ENCODE data around the gene KIAA0753. TPM values are rescaled to one million over a fixed set of nuclear protein-coding genes. Genes with fewer than 3 reads are reported as not detected.
"Not testable (repeated sequence)": the region's sequence is repeated elsewhere in the genome, so short reads cannot be mapped to it uniquely, and the experiment has no call there.

Gene KIAA0753
- total RNA-seq, 1 experiment from 2014 or later, result 16.8 TPM

- in situ Hi-C loops (cut with HindIII; ENCODE audit: low pct_unique_long_range_greater_than_20kb, low sequenced_read_pairs), result no loop called here
- no peak for DNase-seq (ENCODE audit: low read depth)
These were observed 30.1 kb upstream of the KIAA0753 start for GRCh38 chr17:6670571-6670970.

DNA sequence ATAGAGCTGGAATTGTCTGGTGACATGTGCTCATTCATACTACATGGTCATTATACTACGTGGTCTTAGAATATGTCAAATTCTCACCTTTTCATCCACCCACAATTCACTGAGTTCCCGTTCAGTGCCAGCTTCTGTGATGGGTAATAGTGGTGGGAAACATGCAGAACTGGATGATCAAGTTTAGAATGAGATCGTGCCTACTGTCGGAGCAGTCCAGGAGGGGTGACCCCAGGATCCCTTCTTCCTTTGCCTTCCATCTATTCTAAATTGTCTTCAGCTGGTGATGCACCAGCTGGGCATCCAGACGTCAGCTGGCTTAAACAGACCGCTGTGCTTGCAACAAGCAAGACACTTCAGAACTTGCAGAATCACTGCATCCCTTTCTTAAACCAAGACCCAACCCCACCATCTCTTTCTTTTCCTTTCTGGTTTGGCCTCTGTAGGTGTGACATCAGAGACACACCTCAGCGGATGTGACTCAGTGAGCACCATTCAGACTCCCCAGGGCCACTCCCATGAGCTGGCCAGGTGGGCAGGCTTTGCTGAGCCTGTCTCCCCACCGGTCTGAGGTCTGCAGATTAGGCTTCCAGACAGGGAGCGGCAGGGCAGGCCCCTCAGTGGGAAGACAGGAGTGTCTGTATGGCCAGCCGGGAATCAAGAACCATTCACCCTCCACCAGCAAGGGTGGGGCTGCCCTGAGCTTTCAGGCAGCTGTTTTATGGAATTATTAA, 29.1 kb upstream of the KIAA0753 start:
- in situ Hi-C loops (cut with HindIII; ENCODE audit: low pct_unique_long_range_greater_than_20kb, low sequenced_read_pairs), result no loop called here
- no peak for DNase-seq (ENCODE audit: low read depth)

GRCh38 chr17:6668727-6669425, 28.4 kb upstream of the KIAA0753 start:
- in situ Hi-C loops (cut with HindIII; ENCODE audit: low pct_unique_long_range_greater_than_20kb, low sequenced_read_pairs), result no loop called here
- DNase-seq (ENCODE audit: low read depth), result no peak

DNA sequence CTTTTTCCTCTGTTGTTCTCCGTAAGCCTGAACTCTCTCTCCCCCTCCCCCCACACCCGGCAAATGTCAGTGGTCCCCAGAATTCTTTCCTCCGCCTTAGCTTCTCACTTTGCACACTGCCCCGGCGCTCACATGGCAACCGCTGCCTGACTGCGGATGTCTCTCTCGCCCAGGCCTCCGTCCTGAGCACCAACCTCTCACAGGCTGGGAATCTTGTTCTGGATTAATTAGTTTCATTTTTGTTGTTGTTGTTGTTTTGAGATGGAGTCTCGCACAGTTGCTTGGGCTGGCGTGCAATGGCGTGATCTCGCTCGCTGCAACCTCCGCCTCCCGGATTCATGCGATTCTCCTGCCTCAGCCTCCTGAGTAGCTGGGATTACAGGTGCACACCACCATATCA, 27.7 kb upstream of the KIAA0753 start:
- in situ Hi-C loops (cut with HindIII; ENCODE audit: low pct_unique_long_range_greater_than_20kb, low sequenced_read_pairs), result no loop called here
- no peak for DNase-seq (ENCODE audit: low read depth)

- in situ Hi-C loops (cut with HindIII; ENCODE audit: low pct_unique_long_range_greater_than_20kb, low sequenced_read_pairs), result no loop called here
- DNase-seq (ENCODE audit: low read depth), result no peak
These were observed 27.0 kb upstream of the KIAA0753 start for GRCh38 chr17:6667516-6667915.

- in situ Hi-C loops (cut with HindIII; ENCODE audit: low pct_unique_long_range_greater_than_20kb, low sequenced_read_pairs), result no loop called here
- no peak for DNase-seq (ENCODE audit: low read depth)
These were observed 26.0 kb upstream of the KIAA0753 start for GRCh38 chr17:6666557-6666956.

- in situ Hi-C loops (cut with HindIII; ENCODE audit: low pct_unique_long_range_greater_than_20kb, low sequenced_read_pairs), result no loop called here
- peak; percentile 52 for DNase-seq (ENCODE audit: low read depth)
These were observed 25.6 kb upstream of the KIAA0753 start for GRCh38 chr17:6666077-6666521.

- DNase-seq (ENCODE audit: low read depth); in situ Hi-C loops (cut with HindIII; ENCODE audit: low pct_unique_long_range_greater_than_20kb, low sequenced_read_pairs): not testable (repeated sequence)
These were observed 22.7 kb upstream of the KIAA0753 start for GRCh38 chr17:6663200-6663599.

DNA sequence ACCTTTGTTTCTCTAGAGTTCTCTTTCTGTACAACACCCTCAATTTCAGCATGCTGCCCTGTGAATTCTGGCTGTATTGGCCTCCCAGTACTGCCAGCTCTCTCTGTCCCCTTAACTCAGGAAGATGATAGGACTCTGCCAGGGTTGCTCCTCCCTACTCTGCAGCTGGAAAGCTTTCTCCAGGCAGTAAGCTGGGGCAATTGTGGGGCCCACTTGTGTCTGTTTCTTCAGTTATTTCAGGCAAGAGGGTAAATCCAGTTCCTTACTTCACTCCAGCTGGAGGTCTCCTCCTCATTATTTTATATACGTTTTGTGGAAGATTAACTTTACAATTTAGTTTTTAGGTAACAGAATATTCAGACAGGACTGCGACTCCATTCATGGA, 20.9 kb upstream of the KIAA0753 start:
- no peak for DNase-seq (ENCODE audit: low read depth)
- in situ Hi-C loops (cut with HindIII; ENCODE audit: low pct_unique_long_range_greater_than_20kb, low sequenced_read_pairs), result no loop called here

DNA sequence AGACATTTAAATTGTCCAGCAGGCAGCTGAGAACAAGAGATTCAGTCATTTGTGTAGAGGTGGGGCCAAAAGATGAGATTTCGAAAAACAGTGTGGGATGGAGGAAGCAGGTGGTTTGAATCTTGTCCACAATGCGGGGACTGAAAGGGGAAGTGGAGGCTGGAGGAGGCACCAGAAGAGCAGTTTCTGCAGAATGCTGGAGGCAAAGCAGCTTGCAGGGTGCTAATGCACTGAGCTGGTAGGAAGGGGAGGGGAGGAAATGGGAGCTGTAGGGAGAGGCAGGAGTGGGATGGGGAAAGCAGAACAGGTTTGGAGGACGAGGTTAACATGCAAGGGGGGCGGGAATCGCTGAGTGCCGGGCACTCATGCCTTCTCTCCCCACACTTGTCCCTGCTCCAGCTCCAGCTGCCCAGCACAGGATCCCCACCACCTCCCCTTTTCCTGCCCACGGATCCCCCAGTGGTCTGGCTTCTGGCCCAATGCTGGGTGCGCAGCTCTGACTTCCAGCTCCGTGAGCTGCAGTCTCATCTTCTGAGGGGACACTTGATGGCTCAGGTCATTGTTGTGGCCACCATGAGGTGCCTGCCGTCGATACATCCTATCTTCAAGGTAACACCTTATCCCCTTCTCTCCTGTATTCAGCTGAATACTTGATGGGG, 20.4 kb upstream of the KIAA0753 start:
- DNase-seq (ENCODE audit: low read depth), result no peak
- in situ Hi-C loops (cut with HindIII; ENCODE audit: low pct_unique_long_range_greater_than_20kb, low sequenced_read_pairs), result no loop called here

DNA sequence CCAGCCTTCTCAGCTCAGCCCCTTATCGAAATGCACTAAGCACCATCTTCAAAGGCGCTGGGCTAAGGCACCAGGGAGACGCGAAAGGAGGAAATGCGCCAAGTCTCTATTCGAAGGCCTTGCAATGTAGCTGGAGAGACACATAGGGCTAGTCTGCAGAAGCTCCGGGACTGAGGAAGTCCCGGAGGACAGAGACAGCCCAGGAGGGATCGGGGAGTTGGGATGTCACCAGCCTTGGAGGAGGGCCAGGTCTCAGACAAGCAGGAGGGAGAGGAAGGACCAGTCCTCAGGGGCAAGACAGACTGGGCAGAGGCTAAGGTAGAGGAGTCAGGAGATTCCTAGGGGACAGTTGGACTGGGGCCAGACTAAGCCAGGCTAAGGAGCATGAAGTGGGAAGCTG, 19.6 kb upstream of the KIAA0753 start:
- in situ Hi-C loops (cut with HindIII; ENCODE audit: low pct_unique_long_range_greater_than_20kb, low sequenced_read_pairs), result no loop called here
- DNase-seq (ENCODE audit: low read depth), result no peak

DNA sequence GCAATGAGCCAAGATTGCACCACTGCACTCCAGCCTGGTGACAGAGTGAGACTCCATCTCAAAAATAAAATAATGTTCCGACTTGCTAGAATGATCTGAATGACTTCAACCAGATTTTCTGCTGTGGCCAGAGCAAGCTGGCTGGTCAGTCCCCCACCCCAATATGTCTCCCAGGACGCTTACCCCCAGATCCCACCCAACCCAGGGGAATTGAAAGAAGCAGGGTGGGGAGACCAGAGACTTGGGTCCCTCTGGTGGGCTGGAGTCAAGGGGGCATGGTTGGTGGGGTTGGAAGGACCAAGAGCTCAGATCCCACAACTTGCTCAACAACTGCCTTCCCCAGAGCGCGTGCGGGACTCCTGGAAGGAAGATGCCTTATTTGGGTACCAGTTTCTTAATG, 17.9 kb upstream of the KIAA0753 start:
- in situ Hi-C loops (cut with HindIII; ENCODE audit: low pct_unique_long_range_greater_than_20kb, low sequenced_read_pairs); DNase-seq (ENCODE audit: low read depth): not testable (repeated sequence)

DNA sequence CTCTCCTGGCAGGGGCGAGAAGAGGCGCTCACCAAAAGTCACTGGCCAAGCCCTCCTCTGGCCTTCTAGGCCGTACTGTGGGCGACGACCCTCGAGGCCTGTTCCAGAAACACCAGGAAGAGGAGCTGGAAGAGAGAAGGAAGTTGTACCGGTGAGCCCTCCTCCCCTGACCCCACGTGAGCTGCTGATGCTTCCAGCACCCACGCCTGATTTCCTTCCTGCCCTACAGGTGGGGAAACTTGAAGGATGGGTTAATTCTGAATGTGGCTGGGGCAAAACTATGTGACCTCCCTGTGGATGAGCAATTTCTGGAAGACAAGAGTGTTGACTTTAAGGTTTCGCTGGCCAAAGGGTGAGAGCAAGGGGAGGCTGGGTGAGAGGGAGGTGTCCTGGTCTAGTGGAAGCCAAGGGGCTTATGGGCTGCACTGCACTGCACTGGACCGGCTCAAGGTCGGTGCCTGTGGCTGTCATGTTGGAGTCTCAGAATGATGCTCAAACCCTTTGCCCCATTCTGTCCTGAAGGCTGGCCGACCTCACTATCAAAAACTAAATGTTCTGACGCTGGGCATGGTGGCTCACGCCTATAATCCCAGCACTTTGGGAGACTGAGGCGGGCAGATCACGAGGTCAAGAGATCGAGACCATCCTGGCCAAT, 17.2 kb upstream of the KIAA0753 start:
- DNase-seq (ENCODE audit: low read depth), result no peak
- in situ Hi-C loops (cut with HindIII; ENCODE audit: low pct_unique_long_range_greater_than_20kb, low sequenced_read_pairs), result no loop called here

GRCh38 chr17:6656797-6657632, 16.5 kb upstream of the KIAA0753 start:
- DNase-seq (ENCODE audit: low read depth); in situ Hi-C loops (cut with HindIII; ENCODE audit: low pct_unique_long_range_greater_than_20kb, low sequenced_read_pairs): not testable (repeated sequence)

DNA sequence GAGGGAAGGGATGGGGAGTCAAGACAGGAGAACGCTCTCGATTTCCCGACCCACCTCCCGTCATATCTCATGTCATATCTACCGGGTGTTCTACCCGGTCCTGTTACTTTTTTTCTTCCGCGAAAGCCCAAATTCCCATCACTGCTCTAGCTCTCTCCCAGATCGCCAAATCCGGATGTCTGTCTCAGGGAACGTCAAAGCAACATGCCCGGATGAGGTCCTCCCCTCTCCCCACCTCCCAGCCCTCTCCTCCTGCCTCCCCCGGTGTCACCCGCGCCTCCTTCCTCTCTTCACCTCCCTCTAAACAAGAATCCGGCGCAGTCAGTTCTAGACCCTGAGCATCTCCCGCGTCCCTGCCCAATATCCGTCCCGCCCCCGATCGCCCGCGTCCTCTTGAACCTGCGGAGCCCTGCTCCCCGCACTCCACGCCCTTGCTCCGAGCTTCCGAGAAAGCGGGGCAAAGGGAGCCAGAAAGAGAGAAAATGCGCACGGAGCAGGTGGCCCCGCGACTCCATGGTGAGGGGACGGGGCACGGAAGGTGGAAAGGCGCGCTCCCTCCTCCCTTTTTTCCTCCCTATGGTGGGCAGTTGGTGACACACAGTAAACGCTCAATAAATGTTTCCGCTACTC, 15.3 kb upstream of the KIAA0753 start:
- in situ Hi-C loops (cut with HindIII; ENCODE audit: low pct_unique_long_range_greater_than_20kb, low sequenced_read_pairs); DNase-seq (ENCODE audit: low read depth): not testable (repeated sequence)

DNA sequence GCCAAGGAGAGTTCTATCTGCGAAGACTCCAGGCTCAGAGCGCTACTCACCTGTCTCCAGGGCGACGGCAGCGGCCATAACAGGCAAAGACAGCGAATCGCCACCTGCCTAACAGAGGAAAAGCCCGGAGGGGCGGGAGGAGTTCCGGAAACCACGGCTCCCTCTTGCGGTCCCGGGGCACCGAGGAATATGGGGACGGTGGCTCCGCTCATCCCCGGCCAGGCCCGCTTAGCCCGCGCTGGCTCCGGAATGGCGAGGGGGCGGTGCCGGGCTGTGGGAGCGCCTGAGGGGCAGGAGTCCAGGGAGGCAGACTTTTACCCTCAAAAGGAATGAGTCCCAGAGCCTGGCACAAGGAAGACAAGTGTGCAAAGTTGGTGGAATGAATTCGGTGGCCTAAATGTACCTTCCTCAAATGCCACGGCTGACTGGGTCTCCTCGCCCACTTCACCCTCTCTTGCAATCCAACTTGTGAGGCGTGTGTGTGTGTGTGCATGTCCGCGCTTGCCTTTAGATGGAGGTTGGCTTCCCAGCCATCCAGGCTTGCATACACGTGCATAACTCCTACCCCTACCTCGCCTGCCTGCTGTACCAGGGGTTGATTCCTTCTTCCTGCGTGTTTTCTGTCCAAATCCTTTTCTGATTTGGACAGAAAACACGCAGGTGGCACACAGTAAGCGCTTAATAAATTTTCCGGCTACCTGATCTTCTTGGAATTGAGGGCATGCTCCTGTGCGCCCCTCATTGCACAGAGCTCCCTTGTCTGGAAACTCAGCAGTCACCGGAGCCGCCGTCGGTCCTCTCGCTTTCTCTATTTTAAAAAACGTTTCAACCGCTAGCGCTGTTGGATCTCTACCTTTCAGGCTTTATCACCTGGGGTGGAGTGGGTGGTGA, 14.6 kb upstream of the KIAA0753 start:
- DNase-seq (ENCODE audit: low read depth), result peak; percentile 57
- in situ Hi-C loops (cut with HindIII; ENCODE audit: low pct_unique_long_range_greater_than_20kb, low sequenced_read_pairs), result no loop called here
